Endometrial microvascular endothelial cells (primary cell): ENCODE data around the gene QKI. TPM values are rescaled to one million over a fixed set of nuclear protein-coding genes. Genes with fewer than 3 reads are reported as not detected.
"Not testable (repeated sequence)": the region's sequence is repeated elsewhere in the genome, so short reads cannot be mapped to it uniquely, and the experiment has no call there.

Source experiments
- in situ Hi-C: cut with HindIII; loops from 2 replicates; pipeline ENCODE4 v1.10.0; 2017; ENCODE audit warnings: low sequenced_read_pairs, low pct_unique_long_range_greater_than_20kb; ENCODE audit errors: inconsistent ontology term
- total RNA-seq: library from RNA; depleted of rRNA; stranded (reverse); fragments of >200 nt; gene quantifications from one replicate; pipeline ENCODE4 v1.2.3, GENCODE V29; 2015; ENCODE audit errors: inconsistent ontology term

QKI gene
- total RNA-seq, 1 donor from 2014 or later, result 150 TPM

GRCh38 chr6:163460307-163460782, 45.8 kb downstream of the QKI start:
- in situ Hi-C loops, result no loop called here

GRCh38 chr6:163461696-163462095, 47.2 kb downstream of the QKI start:
- in situ Hi-C loops, result no loop called here

- in situ Hi-C loops, result no loop called here
Measured at GRCh38 chr6:163463180-163463579, 48.7 kb downstream of the QKI start.

- in situ Hi-C loops, result no loop called here
Measured at GRCh38 chr6:163463795-163464194, 49.3 kb downstream of the QKI start.

GRCh38 chr6:163466839-163467390, 52.4 kb downstream of the QKI start:
- in situ Hi-C loops, result no loop called here

GRCh38 chr6:163468738-163469137, 54.2 kb downstream of the QKI start:
- in situ Hi-C loops, result no loop called here

- in situ Hi-C loops, result no loop called here
Measured at GRCh38 chr6:163469459-163469985, 55.0 kb downstream of the QKI start.

GRCh38 chr6:163470611-163471010, 56.1 kb downstream of the QKI start:
- in situ Hi-C loops, result no loop called here

GRCh38 chr6:163474581-163474980, 60.1 kb downstream of the QKI start:
- in situ Hi-C loops, result no loop called here

GRCh38 chr6:163476946-163477345, 62.4 kb downstream of the QKI start:
- in situ Hi-C loops, result not testable (repeated sequence)

- in situ Hi-C loops, result no loop called here
Measured at GRCh38 chr6:163483107-163483506, 68.6 kb downstream of the QKI start.

- in situ Hi-C loops, result no loop called here
Measured at GRCh38 chr6:163485388-163485851, 70.9 kb downstream of the QKI start.

GRCh38 chr6:163486821-163487220, 72.3 kb downstream of the QKI start:
- in situ Hi-C loops, result no loop called here

- in situ Hi-C loops, result no loop called here
Measured at GRCh38 chr6:163487606-163488005, 73.1 kb downstream of the QKI start.

GRCh38 chr6:163489584-163489983, 75.1 kb downstream of the QKI start:
- in situ Hi-C loops, result no loop called here

- in situ Hi-C loops, result no loop called here
Measured at GRCh38 chr6:163490826-163491577, 76.5 kb downstream of the QKI start.

- in situ Hi-C loops, result no loop called here
Measured at GRCh38 chr6:163491737-163492300, 77.3 kb downstream of the QKI start.

GRCh38 chr6:163494279-163494727, 79.8 kb downstream of the QKI start:
- in situ Hi-C loops, result no loop called here

GRCh38 chr6:163496205-163496604, 81.7 kb downstream of the QKI start:
- in situ Hi-C loops, result no loop called here

- in situ Hi-C loops, result no loop called here
Measured at GRCh38 chr6:163500105-163500504, 85.6 kb downstream of the QKI start.
